GM19035 (cell line): Measurements from ENCODE around the gene FAM83F.

Experiments used
- ATAC-seq: cut with Tn5 transposase; IDR thresholded peaks from one replicate; pipeline ENCODE4 v1.9.1; 2021; ENCODE audit not compliant: unreplicated experiment

Gene FAM83F

DNA sequence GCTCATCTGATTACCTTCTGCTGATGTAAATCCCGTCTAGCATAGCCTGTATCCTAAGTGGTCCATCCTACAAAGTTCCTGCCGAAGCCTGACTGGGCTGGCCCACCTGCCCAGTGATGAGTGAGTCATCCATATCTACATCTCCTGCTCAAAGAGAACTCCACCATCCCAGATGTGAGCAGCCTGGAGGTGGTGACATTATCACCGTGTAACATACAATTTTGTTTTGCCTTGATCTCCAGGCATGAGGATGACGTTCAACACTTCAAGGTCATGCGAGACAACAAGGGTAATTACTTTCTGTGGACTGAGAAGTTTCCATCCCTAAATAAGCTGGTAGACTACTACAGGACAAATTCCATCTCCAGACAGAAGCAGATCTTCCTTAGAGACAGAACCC is 29.0 kb upstream of the FAM83F start:
- no peak for ATAC-seq

DNA sequence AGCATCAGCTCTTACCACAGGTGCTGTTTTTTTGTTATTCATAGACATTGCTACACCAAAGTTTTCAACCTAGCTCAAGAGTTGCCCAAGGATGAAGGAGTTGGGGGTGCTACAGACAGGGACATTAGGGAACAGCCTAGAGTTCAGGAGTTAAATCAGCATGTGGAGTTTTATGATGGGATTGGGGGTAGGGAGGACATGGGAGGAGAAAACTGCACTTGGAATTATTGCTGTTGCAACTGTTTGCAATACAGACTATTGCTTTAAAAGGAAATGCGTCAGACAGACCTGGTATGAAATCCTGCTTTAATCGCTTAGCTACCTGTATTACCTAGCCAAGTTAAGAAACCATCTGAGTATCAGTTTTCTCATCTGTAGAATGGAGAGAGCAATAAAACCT is 28.3 kb upstream of the FAM83F start:
- ATAC-seq, result no peak

DNA sequence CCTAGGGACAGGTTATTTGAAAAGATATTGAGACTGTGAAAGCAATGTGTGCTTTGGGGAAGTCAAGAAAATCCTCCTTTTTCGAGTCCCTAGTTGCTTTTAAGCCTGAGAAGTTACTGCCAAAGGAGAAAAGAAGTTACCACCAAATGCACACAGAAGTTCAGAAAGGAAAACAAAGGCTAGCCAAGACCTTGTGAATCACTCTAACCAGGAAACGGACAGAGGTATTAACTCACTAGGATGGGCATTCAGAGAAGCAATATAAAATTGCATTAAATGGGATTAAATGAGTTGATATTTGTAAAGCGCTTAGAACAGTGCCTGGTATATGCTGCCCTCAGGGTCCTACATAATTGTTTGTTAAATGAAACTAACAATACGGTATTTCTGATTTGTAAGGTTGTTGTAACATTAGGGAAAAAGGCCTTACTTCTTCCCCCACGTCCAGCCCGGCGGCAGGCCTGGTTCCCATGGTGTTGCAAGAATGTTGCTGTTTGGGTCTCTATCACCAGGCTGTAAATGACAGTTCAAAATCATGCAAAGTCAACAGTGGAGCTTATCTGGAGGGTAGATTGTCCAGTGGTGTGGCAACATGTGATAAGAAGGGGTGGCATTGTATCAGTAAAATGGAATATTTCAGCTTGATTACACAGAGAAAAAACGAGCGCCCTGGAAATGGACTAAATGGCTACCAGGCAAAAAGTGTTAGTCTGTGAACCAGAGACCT is 27.5 kb upstream of the FAM83F start:
- no peak for ATAC-seq

DNA sequence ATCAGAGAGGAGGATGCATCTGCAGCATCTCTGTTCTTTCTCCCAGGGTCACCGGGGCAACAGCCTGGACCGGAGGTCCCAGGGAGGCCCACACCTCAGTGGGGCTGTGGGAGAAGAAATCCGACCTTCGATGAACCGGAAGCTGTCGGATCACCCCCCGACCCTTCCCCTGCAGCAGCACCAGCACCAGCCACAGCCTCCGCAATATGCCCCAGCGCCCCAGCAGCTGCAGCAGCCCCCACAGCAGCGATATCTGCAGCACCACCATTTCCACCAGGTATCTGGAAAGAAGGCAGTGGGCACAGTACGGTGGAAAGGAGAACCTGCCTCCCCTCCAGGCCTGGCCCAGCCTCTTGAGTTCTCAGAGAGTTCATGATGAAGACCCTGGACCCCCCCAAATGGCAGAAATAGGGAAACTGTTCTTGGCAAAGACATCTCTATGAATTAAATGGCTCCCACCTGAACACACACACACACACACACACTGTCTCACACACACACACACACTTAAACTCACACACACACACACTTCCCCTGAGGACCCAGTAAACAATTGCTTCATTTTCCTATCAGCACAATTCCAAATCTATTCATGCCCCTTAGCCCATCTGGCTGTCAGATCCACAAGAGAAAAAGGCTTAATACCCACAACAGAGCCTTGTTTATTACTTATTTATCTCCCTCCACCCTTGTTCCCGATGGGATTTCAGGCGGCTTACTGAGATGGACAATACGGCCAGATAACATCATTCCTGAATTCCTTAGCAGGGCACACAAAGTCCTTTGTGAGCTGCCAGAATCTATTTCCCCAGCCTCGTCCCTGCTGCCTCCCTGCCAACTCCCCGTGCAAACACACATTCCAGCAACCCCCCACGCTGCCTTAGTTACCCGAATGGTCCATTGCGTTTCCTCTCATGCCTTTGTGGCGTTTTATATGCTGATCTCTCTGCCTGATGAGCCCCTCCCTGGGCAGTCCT is 26.5 kb upstream of the FAM83F start:
- ATAC-seq, result no peak

DNA sequence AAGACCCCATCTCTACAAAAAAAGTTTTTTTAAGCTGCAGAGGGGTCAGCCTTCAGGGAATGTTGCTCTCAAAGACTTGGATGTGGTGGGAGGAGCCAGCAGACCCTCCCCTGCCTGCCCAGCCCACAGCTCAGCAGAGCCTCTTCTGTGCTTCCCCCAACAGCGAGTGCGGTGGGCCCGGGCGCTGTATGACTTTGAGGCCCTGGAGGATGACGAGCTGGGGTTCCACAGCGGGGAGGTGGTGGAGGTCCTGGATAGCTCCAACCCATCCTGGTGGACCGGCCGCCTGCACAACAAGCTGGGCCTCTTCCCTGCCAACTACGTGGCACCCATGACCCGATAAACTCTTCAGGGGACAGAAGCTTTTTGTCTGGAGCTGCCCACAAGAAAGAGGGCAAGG is 24.0 kb upstream of the FAM83F start:
- no peak for ATAC-seq

DNA sequence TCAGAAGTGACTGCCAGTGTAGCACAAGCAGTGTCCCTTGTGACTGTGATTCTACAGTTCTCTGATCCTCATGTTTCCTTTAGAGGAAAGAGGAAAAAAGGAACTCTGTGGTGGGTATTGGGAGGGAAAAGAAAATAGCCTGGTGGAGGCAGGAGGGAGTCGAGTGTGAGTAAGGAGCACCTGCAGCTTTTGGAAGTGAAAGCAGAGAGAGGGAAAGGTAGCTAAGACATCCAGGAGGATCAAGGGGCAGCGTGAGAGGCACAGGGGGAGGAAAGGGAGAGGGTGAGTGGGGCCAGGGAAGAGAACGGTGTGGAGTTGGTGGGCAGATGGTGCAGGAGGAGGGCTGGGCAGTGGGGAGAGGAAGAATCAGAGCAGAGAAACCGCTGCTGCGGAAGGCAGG is 22.1 kb upstream of the FAM83F start:
- ATAC-seq, result no peak

DNA sequence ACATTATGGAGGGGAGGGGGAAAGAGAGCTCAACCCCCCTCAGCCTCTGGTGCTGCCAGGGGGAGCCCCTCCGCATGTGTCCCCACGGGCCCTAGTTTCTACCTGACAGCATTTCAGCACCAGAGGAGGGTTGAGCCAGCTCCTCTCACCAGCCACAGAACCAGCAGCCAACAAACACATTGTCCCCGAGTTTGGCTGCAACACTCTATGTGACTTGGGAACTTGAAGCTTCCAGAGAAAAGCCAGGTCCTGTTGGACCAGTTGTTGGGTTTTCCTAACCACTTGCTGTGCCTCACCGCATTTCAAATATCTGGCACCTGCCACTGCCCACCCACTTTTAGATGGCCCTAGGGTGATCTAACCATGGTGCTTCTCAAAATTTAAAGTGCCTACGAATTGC is 21.1 kb upstream of the FAM83F start:
- ATAC-seq, result no peak

DNA sequence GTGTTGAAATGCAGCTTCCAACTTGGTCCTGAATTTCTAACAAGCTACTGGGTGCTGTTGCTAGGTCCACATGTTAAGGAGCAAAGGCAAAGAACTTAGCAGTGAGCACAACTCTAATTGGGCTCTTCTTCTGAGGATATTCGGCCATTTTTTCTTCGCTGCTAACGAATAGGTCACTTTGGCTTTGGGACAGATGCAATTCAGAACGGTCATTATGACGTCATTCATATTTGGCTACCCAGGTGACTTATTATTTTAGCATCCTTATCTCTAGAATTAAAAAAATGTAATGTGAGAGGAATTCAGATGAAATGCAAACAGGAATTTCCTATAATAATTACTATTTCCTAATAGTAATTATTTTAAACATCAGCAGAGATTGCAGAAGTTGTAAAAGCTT is 20.7 kb upstream of the FAM83F start:
- no peak for ATAC-seq

DNA sequence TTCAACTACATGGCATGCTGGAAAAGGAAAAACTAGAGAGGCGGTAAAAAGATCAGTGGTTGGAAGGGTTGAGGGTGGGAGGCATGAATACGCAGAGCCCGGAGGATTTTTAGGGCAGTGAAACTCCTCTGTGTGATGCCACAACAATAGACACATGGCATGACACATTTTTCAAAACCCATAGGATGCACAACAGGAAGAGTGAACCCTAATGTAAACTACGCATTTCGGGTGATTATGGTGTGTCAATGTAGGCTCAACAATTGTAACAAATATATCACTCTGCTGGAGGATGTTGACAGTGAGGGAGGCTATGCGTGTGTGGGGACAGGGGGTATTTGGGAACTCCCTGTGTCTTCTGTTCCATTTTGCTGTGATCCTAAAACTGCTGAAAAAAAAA is 15.7 kb upstream of the FAM83F start:
- no peak for ATAC-seq

DNA sequence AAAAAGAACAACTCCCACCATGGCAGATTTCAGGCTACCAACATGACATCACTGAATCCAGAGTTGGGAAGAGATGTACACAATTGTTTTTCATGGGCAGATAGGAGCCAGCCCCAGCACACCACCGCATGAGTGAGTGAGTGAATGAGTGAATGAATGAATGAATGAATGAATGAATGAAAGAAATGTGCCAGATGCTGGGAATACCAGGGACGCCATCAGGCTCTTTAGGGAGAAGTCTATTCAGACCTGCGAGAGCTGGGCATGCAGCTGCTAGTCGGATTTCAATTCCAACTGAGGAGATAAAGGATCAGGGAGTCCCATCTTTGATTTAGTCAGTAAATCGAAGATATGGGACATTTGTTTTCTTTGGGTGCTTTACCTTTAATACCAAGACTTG is 15.3 kb upstream of the FAM83F start:
- no peak for ATAC-seq

DNA sequence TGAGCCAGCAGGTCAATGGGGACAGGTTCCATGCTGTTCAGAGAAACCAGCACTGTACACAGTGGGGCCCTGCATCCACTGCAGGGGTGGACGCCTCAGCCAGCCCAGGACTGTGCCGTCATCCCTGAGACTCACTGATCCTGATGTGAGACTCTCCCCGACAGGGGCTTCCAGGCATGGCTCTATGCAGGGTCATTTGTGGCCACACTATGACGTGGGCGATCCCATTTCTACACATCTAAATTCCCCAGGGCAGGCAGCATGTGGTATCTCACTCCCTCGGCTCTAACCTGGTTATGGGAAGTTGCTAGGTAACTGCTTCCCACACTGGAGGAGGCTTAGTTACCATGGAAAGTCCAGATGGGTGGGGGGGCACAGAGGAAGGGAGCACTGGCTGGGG is 14.2 kb upstream of the FAM83F start:
- no peak for ATAC-seq

DNA sequence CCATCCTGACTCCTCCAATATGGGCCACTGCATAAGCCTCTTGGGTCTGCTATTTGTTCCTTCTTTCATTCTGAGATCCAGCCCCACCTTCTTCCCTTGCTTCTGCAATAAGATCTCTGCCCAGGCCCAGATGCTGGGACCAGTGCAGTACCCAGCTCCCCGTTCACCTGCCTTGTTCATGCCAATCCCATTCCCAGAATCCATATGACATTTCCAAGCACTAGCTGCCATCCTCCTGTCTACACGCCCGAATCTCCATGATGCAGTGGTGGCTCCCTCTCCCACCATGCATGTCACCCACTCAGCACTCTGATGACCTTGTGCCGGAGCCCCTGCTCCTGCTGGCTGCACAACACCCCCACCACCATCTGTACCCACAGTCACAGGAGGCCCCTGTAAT is 11.4 kb upstream of the FAM83F start:
- ATAC-seq, result no peak

DNA sequence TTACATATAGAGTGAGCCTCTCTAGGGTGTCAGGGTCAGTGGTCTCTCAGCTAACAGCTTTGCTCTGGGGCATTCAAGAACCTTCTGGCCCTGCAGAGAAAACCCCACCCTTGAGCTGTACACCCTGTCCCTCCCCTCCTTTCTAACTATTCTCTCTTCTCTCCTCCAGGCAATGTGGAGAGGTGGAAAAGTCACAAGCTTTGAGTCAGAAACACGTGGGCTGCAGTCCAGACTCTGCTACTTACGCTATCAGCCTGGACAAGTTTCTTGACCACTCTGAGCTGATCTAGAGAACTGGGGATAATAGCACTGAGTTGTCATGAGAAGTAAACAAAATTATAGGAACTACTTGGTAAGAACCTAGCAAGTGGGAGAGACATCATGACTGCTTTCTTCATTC is 10.7 kb upstream of the FAM83F start:
- no peak for ATAC-seq

DNA sequence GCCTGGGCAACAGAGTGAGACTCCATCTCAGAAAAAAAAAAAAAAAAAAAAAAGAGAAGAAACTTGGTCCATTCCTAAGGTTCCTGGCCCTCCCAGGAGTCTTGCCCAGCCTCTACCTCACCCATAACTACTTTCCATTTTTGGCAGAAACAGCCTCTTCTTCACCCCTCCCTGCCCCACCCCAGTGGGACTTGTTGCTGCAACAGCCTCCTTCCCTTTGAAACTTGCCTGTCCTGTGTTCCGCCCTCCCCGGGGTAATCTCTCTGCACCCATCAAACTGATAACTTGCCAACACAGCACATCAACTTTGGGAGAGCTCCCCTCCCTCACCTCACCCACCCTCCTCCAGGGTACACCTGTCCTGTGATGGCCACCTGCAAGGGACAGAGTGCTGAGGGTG is 10.0 kb upstream of the FAM83F start:
- ATAC-seq, result no peak

DNA sequence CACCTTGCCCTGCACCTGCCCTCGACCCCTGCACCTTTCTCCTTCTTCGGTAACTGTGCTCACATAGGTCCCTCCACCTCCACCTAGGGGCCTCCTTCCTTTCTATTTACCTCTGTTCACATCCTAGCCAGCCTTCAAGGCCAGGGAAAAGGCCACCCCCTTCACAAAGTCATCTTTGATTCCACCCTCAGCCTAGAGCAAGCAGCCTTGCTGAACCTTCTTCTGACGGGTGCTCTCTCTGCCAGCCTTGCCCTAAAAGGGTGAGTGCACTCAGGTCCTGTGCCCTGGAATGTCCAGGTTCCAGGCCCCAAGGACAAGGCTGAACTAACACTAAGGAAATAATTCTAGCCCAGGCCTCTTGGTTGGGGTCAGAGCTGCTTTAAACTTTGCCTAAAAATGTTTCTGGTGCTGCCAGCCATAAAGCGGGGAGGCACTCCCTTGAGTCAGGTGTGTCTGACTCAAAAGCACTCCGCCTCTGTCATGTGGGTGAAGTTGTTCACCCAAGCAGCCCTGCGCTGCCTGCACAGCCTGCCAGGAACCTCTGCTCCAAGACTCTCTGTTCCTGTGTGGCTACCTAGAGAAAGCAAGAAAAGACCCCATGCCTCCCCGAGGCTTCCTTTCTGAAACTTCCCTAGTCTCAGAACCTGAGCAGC is 9.2 kb upstream of the FAM83F start:
- ATAC-seq, result no peak

DNA sequence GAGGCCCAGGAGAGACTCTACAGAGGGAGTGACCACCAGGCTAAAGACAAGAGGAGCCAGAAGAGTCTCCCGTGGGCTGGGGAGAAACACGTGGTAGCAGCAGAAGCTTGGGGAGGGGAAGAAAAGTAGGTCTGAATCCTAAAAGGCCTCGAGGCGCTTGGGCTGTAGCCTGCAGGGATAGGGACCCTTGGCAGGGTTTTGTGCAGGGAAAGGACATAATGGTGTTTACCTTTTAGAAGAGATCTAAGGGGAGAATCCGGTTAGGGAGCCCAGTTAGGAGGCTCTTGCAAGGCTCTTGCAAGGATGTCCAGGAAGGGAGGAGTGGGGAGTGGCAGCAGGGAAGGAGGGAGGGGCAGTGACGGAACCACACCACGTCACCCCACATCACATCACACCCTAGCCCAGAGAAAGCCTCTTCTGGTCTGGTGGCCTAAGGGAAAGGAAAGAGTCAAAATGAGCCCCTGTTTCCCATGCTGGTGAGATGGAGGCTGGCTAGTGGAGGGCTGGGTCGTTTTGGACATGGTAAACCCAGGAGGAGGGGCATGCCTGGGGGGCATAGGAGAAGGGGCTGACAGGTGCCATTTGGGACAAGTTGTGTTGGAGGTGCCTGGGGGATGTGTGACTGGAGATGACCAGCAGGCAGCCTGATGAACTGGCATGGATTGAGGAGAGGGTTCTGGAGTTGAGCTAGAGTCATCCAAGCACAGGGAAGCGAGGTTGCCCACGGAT is 6.2 kb upstream of the FAM83F start:
- ATAC-seq, result no peak

DNA sequence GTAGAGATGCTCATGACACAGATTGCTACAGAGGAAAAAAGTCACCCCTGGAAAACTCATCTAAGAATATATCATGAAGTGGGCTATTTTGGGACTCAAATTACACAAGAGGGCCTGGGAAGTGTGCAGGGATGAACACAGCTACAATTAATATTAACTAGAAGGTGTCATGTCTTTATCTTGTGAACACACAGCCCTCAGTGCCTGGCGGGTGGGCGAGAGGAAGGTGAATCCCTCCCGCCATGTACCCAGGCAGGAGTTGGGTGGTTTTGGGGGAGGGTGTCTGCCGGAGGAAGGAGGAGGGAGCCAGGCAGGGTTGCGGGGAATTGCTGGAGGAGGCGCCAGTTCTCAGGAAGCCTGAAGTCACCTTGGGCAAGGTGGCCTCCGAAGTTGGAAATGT is 5.1 kb upstream of the FAM83F start:
- no peak for ATAC-seq

DNA sequence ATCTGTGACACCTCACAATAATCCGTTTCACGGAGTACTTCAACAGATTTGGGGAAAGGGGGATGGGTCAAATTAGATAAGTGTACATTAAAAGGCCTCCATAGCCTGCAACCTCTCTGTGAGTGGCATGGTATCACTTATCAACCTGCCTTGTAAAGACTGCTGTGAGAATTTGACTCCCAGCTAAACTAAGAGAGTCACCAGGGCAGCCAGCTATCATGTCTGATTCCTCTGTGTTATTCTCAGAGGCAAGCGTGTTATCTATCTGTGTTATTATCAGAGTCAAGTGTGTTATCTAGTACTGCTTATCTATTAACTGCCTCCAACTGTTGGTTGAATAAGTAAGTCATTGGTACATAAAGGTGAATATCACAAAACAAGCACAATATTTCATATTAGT is 4.1 kb upstream of the FAM83F start:
- ATAC-seq, result no peak

DNA sequence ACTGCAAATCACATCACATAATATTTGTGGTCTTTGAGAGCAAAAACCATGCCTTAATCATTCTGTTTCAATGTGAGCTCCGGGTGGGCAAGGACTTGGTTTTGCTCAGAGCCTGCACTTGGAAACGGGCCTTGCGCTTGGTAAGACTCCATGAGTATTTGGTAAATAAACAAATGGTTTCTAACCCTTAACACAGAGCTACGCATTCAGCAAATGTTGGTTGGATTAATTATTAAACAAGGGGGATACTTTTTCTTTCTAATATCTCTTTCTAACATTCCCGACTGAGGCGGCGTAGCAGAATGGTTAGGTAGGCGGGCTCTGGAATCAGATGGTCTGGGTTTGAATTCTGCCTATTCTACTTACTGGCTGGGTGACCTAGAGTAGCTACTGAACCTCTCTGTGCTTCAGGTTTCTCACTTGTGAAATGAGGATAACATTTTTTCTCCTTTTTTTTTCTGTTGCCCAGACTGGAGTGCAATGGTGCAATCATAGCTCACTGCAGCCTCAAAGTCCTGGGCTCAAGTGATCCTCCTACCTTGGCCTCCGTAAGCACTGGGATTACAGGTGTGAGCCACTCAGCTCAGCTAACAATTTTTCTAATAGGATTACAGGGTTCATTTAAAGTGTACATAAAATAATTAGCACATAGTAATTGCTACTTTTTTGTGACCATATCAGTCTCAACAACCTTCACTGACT is 3.4 kb upstream of the FAM83F start:
- no peak for ATAC-seq

DNA sequence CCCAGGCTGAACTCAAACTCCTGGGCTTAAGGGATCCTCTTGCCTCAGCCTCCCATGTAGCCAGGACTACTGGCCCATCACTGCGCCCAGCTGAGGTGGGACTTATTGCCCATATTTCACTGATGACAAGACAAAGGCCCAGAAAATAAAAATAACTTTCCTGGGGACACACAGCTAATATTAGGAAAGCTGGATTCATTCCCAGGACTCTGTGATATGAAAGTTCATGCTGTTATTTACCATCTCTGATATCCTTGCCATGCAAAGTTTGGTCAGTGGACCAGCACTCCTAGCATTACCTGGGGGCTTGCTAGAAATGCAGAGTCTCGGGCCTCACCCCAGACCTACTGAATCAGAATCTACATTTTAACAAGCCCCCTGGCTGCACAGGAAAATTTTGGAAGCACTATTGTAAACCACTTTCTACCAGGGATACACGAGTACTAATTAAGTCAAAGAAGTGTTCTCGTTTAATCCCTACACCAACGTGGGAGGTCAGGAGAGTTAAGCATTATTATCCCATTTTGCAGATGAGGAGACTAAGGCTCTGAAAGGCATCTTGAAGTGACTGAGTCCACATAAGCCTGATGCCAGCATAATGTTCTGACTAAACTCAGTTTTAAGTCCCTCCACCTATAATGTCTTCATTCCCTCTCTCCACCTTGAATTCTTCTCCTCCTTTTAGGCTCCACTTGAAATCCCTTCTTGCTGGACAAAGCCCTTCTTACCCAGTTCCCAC is 2.5 kb upstream of the FAM83F start:
- ATAC-seq, result no peak
